Neural crest cell (in vitro differentiated cells): ENCODE measurements around the gene PTPN5. TPM values are rescaled to one million over a fixed set of nuclear protein-coding genes. Genes with fewer than 3 reads are reported as not detected.
A peak's percentile ranks its signal among the peaks of the same experiment; 100 is the strongest.

ENCODE experiments used
- DNase-seq: peaks from one replicate; pipeline ENCODE4 v3.0.0; 2021; ENCODE audit warnings: low read depth, mixed read lengths, low spot score
- H3K27ac Mint-ChIP-seq: one replicate; pipeline ENCODE4 v1.8.0; 2021; ENCODE audit warnings: mild to moderate bottlenecking, mixed read lengths; ENCODE audit not compliant: unreplicated experiment
- H3K27me3 Mint-ChIP-seq: 2 replicates; pipeline ENCODE4 v1.8.0; 2021; ENCODE audit warnings: low read depth, mild to moderate bottlenecking, mixed read lengths
- H3K36me3 Mint-ChIP-seq: 2 replicates; pipeline ENCODE4 v1.8.0; 2021; ENCODE audit warnings: low read depth, mild to moderate bottlenecking, mixed read lengths
- H3K4me1 Mint-ChIP-seq: 2 replicates; pipeline ENCODE4 v1.8.0; 2021; ENCODE audit warnings: mixed read lengths
- H3K4me3 Mint-ChIP-seq: one replicate; pipeline ENCODE4 v1.8.0; 2021; ENCODE audit warnings: mild to moderate bottlenecking, mixed read lengths
- H3K9me3 Mint-ChIP-seq: 2 replicates; pipeline ENCODE4 v1.8.0; 2021; ENCODE audit warnings: mixed read lengths
- CTCF ChIP-seq: fragments of 200-600 bp; sonication (generic); conservative IDR thresholded peaks from 2 replicates; pipeline ENCODE4 v1.5.0; 2021; ENCODE audit warnings: antibody characterized with exemption, mild to moderate bottlenecking
- total RNA-seq: library from RNA; stranded (reverse); gene quantifications from 2 replicates; pipeline ENCODE4 v1.2.1, GENCODE V29; 2021

The PTPN5 gene
- total RNA-seq, 1 donor from 2014 or later: 6.1 TPM

- Mint-ChIP-seq H3K4me1 (peaks cover 6% of the 10 kb centered on the region), H3K9me3 (no peaks in the 10 kb centered on the region), H3K27me3 (no peaks in the 10 kb centered on the region), H3K4me3 (no peak overlapping the region), H3K27ac (no peak overlapping the region), H3K36me3 (no peaks in the 10 kb centered on the region)
- no peak for TF ChIP-seq CTCF
- no peak for DNase-seq
Measured at GRCh38 chr11:18731441-18731840, 60.2 kb downstream of the PTPN5 start.

GRCh38 chr11:18730020-18730419, 61.6 kb downstream of the PTPN5 start:
- H3K27me3 Mint-ChIP-seq: peaks cover 3% of the 10 kb centered on the region
- no peaks in the 10 kb centered on the region for H3K9me3 Mint-ChIP-seq
- H3K27ac Mint-ChIP-seq: no peak overlapping the region
- no peak for TF ChIP-seq CTCF
- H3K4me3 Mint-ChIP-seq: no peak overlapping the region
- DNase-seq: no peak
- H3K4me1 Mint-ChIP-seq: peaks cover 6% of the 10 kb centered on the region
- no peaks in the 10 kb centered on the region for H3K36me3 Mint-ChIP-seq

GRCh38 chr11:18729426-18729825, 62.2 kb downstream of the PTPN5 start:
- H3K27me3 Mint-ChIP-seq: peaks cover 3% of the 10 kb centered on the region
- no peak for TF ChIP-seq CTCF
- H3K36me3 Mint-ChIP-seq: no peaks in the 10 kb centered on the region
- DNase-seq: no peak
- H3K27ac Mint-ChIP-seq: no peak overlapping the region
- peaks cover 6% of the 10 kb centered on the region for H3K4me1 Mint-ChIP-seq
- no peak overlapping the region for H3K4me3 Mint-ChIP-seq
- no peaks in the 10 kb centered on the region for H3K9me3 Mint-ChIP-seq

- Mint-ChIP-seq H3K36me3 (no peaks in the 10 kb centered on the region), H3K4me1 (peaks cover 6% of the 10 kb centered on the region), H3K4me3 (no peak overlapping the region), H3K9me3 (no peaks in the 10 kb centered on the region), H3K27ac (no peak overlapping the region), H3K27me3 (peaks cover 3% of the 10 kb centered on the region)
- DNase-seq: no peak
- no peak for TF ChIP-seq CTCF
Measured at GRCh38 chr11:18728658-18729057, 62.9 kb downstream of the PTPN5 start.

GRCh38 chr11:18727479-18728236, 63.9 kb downstream of the PTPN5 start:
- Mint-ChIP-seq H3K27ac (no peak overlapping the region), H3K27me3 (peaks cover 3% of the 10 kb centered on the region)

More at GRCh38 chr11:18727479-18728236, 63.9 kb downstream of the PTPN5 start:
- TF ChIP-seq CTCF: peak; percentile 78
- DNase-seq: peak; percentile 73
- Mint-ChIP-seq H3K4me3 (no peak overlapping the region), H3K36me3 (no peaks in the 10 kb centered on the region), H3K4me1 (peaks cover 6% of the 10 kb centered on the region), H3K9me3 (no peaks in the 10 kb centered on the region)
